Mesodermal cell (in vitro differentiated cells): ENCODE data around the gene ACAD11.
A peak's percentile ranks its signal among the peaks of the same experiment; 100 is the strongest.
"Not testable (repeated sequence)": the region's sequence is repeated elsewhere in the genome, so short reads cannot be mapped to it uniquely, and the experiment has no call there.

Source experiments
- H3K27ac ChIP-seq: 2 replicates; pipeline ENCODE4 v1.7.0; 2013; ENCODE audit warnings: mild to moderate bottlenecking, low read depth, low read length, moderate library complexity; ENCODE audit not compliant: severe bottlenecking
- H3K36me3 ChIP-seq: 2 replicates; pipeline ENCODE4 v1.7.1; 2013; ENCODE audit warnings: mild to moderate bottlenecking, low read length, moderate library complexity; ENCODE audit not compliant: control insufficient read depth, insufficient read depth
- H3K4me1 ChIP-seq: one replicate; pipeline ENCODE4 v1.7.1; 2013; ENCODE audit warnings: mild to moderate bottlenecking, low read length; ENCODE audit not compliant: insufficient read depth, control insufficient read depth, poor library complexity, severe bottlenecking
- H3K4me3 ChIP-seq: 2 replicates; pipeline ENCODE4 v1.7.0; 2013; ENCODE audit warnings: low read length, control low read depth, mild to moderate bottlenecking; ENCODE audit not compliant: insufficient read depth, poor library complexity, severe bottlenecking; ENCODE audit errors: extremely low read depth
- H3K9me3 ChIP-seq: 2 replicates; pipeline ENCODE4 v1.7.1; 2013; ENCODE audit warnings: mild to moderate bottlenecking, low read length, moderate library complexity; ENCODE audit not compliant: control insufficient read depth
- WGBS, 2 experiments: methylation state at CpG; one replicate each; pipeline ENCODE4 v1.1.5; 2013; ENCODE audit warnings: missing lambda C conversion rate in 2 of 2; ENCODE audit not compliant: insufficient coverage in 2 of 2; 5-methylcytosine and 5-hydroxymethylcytosine counted together

The ACAD11 gene

DNA sequence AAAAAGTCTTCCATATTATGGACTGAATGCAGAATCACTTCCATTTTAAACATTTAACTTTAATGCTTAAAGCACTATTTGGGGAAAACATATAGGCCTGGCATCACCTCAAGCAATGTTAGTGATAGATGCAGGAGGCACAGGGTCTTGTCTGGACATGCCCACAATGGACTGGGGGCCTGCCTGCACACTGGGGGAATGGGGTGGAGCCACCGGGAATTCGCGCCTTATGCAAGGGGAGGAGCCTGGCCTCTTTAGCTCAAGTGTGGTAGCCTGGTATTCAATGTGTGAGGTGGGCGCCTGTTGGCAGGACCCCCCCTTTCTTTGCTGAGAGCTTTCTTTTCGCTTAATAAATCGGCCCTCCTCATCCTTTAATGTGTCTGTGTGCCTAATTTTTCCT is 32.7 kb downstream of the ACAD11 start:
- no peak overlapping the region for H3K4me3 ChIP-seq
- no peaks in the 10 kb centered on the region for H3K9me3 ChIP-seq
- H3K4me1 ChIP-seq: no peaks in the 10 kb centered on the region
- H3K36me3 ChIP-seq: peaks cover 14% of the 10 kb centered on the region
- H3K27ac ChIP-seq: no peak overlapping the region
- 100% methylated on average over 2 to 5 of the region's 6 CpGs for WGBS, 2 experiments

DNA sequence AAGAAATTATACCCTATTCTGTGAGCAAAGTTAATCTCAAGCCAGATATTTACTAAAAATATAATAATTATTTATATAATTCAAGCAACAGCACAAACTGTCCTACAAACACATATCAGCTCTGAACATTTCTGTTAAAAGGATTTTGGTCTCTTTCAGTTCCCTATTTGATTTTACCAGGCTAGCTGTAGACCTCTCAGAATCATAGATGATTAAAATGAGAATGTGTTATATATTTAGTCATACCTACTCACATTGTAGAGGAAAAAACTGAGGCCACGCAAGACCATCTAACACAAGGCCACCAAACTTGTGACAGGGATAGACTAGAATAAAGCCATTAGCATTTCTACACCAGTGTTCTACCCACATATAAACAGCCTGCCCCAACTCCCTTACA is 34.0 kb downstream of the ACAD11 start:
- WGBS, 2 experiments: no CpG with 5 or more reads among the region's 1 CpG
- Histone ChIP-seq H3K9me3 (no peaks in the 10 kb centered on the region), H3K27ac (no peak overlapping the region), H3K36me3 (peaks cover 14% of the 10 kb centered on the region), H3K4me3 (no peak overlapping the region), H3K4me1 (peaks cover 3% of the 10 kb centered on the region)

DNA sequence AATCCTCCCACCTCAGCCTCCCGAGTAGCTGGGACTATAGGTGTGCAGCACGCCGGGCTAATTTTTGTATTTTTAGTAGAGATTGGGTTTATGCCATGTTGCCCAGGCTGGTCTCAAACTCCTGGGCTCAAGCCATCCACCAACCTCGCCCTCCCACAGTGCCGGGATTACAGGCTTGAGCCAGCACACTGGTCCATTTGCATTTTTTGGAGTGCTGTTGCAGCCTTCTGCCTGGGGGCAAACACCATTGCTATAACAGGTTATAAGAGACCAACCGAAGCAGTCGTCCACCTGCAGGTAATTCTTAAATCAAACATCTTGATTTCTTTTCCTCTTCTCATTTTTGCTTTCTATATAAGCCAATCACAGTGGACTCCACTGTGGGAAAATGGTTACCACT is 34.8 kb downstream of the ACAD11 start:
- no peak overlapping the region for H3K4me3 ChIP-seq
- H3K9me3 ChIP-seq: no peaks in the 10 kb centered on the region
- WGBS, 2 experiments: 97 to 100% methylated on average over 2 to 4 of the region's 7 CpGs
- peaks cover 14% of the 10 kb centered on the region for H3K36me3 ChIP-seq
- peaks cover 9% of the 10 kb centered on the region for H3K4me1 ChIP-seq
- H3K27ac ChIP-seq: no peak overlapping the region

DNA sequence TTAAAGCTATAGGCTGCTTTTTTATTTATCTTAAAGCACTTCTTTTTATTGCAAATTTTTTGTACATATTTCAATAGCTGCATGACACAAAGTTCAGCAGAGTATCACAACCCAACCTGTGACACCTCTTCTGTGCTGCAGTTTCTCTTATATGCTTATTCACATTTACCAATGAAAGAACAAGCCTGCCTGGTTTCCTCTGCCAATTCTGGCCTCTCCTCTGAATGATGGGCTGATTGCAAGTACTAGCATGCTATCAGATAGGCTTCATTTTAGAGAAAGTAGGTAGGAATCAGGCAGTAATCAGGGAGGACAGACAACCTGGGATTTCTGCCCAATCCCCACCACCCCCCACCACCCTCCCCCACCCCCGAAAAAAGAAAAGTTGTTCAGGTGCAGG is 36.0 kb downstream of the ACAD11 start:
- H3K9me3 ChIP-seq: no peaks in the 10 kb centered on the region
- peaks cover 14% of the 10 kb centered on the region for H3K36me3 ChIP-seq
- no peak overlapping the region for H3K27ac ChIP-seq
- peaks cover 12% of the 10 kb centered on the region for H3K4me1 ChIP-seq
- WGBS, 2 experiments: no CpG with 5 or more reads among the region's 1 CpG
- no peak overlapping the region for H3K4me3 ChIP-seq

DNA sequence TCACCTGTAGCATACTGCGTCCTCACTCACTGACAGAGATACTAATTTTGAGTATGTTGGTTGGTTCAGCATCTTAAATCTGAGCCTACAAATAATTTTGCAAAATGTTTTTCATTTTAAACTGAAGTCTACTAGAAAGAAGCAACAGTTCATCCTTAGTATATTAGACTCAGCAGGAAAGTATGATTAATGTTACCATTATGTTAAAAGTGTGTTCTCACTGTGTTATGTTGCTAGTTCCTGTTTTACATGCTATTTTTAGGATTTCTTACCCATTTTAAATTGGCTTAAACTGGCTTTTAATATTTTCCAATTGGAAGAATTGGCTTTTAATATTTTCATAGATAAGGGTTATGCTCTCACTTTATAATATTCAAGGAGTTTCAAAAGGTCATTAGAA is 36.8 kb downstream of the ACAD11 start:
- Histone ChIP-seq H3K27ac (no peak overlapping the region), H3K4me3 (no peak overlapping the region), H3K4me1 (peaks cover 12% of the 10 kb centered on the region), H3K9me3 (no peaks in the 10 kb centered on the region), H3K36me3 (peaks cover 14% of the 10 kb centered on the region)
- WGBS, 2 experiments: no CpG with 5 or more reads among the region's 1 CpG

DNA sequence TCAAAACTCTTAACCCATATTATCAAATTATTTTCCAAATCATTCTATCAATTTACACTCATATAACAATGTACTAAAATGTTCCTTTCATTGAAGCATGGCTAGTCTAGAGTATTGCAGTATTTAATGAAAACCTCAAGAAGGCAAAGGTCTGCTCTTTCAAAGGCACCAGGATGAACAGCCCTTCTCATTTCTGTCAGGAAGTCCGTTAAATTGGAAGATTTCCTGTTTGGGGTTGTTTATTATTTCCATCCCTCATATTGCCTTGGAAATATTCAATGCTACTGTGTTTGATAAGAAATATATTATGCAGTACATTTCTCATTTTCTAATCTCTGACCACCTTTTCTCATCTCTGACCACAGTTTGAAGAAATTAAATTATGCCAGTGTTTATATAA is 37.5 kb downstream of the ACAD11 start:
- no CpG with 5 or more reads among the region's 1 CpG for WGBS, 2 experiments
- no peak overlapping the region for H3K27ac ChIP-seq
- no peaks in the 10 kb centered on the region for H3K9me3 ChIP-seq
- H3K36me3 ChIP-seq: peaks cover 8% of the 10 kb centered on the region
- no peak overlapping the region for H3K4me3 ChIP-seq
- H3K4me1 ChIP-seq: peaks cover 12% of the 10 kb centered on the region

DNA sequence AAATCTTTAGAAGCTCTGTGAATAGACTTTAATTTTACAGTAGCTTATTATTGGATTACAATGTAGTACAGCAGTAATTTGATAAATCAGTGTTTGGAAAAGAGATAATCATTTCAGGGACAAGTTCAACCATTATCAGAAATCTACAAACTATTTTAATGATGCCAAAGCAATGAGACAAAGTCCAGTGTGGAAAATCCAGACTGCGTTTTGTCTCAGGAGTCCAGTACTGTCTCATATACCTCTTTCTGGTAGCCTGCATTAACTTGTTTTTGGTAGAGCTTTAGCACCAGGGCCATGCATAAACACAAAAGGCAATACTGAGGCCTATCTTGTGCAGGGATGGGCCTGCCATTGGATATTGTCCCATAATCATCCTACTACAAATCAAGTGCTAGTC is 42.8 kb downstream of the ACAD11 start:
- H3K4me1 ChIP-seq: peaks cover 12% of the 10 kb centered on the region
- no peak overlapping the region for H3K27ac ChIP-seq
- H3K4me3 ChIP-seq: no peak overlapping the region
- no peaks in the 10 kb centered on the region for H3K9me3 ChIP-seq
- 83 to 100% methylated on average over 1 of the region's 1 CpG for WGBS, 2 experiments
- no peaks in the 10 kb centered on the region for H3K36me3 ChIP-seq

DNA sequence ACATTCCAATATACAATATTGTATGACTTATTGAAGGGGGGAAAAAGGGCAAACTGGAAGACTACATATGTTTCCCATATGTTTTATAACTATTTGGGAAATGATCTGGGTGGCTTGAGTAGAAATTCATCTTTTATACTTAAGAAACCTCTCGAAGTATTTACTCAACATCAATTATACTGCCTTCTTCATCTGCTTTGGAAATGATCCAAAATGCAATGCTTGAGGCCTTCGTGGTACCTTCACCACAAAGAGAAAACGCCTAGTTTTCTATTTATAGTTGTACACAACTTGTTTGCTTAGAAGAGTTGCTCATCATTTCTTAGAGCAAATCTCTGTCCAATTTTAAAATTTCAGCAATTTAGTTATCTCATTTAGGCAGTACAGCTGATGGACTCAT is 43.7 kb downstream of the ACAD11 start:
- H3K36me3 ChIP-seq: no peaks in the 10 kb centered on the region
- no peaks in the 10 kb centered on the region for H3K9me3 ChIP-seq
- no peak overlapping the region for H3K4me3 ChIP-seq
- 67% methylated on average over 1 of the region's 3 CpGs; no CpG with 5 or more reads in 1 of the 2 experiments for WGBS, 2 experiments
- peaks cover 9% of the 10 kb centered on the region for H3K4me1 ChIP-seq
- no peak overlapping the region for H3K27ac ChIP-seq

DNA sequence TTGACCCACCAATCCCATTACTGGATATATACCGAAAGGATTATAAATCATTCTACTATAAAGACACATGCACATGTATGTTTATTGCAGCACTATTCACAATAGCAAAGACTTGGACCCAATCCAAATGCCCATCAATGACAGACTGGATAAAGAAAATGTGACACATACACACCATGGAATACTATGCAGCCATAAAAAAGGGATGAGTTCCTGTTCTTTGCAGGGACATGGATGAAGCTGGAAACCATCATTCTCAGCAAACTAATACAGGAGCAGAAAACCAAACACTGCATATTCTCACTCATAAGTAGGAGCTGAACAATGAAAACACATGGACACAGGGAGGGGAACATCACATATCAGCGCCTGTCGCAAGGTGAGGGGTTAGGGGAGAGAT is 44.3 kb downstream of the ACAD11 start:
- H3K4me3 ChIP-seq, H3K27ac ChIP-seq, H3K36me3 ChIP-seq, H3K4me1 ChIP-seq, H3K9me3 ChIP-seq: not testable (repeated sequence)
- WGBS, 2 experiments: 80% methylated on average over 2 of the region's 3 CpGs; no CpG with 5 or more reads in 1 of the 2 experiments

DNA sequence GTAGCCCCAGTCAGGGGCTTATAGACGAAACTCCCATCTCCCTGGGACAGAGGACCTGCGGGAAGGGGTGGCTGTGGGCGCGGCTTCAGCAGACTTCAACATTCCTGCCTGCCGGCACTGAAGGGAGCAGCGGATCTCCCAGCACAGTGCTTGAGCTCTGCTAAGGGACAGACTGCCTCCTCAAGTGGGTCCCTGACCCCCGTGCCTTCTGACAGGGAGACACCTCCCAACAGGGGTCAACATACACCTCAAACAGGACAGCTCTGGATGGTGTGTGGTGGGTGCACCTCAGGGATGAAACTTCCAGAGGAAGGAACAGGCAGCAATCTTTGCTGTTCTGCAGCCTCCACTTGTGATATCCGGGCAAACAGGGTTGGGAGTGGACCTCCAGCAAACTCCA is 53.0 kb downstream of the ACAD11 start:
- not testable (repeated sequence) for H3K36me3 ChIP-seq
- 85 to 100% methylated on average over 1 to 7 of the region's 8 CpGs for WGBS, 2 experiments

DNA sequence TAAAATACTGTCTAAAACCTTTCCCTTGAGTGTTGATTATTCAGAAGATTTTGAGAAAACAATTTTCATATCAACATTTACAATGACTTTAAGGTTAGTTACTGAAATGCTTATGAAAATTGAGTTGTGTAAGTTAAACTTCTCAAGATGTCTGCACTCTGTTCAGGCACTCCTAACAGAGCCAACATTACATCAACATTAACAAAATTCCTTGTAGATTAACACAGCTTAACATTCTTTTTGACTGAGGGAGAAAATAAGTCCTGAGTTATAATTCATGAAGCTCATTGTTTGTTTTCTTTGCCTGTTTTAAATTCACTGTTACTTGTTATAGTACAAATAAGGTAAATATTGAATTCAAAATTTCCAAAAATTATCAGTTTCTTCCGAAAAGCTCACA is 53.5 kb downstream of the ACAD11 start:
- Histone ChIP-seq H3K27ac (peak overlapping the region; percentile 51), H3K36me3 (peaks cover 4% of the 10 kb centered on the region), H3K4me3 (no peak overlapping the region), H3K9me3 (no peaks in the 10 kb centered on the region), H3K4me1 (peaks cover 10% of the 10 kb centered on the region)
- WGBS, 2 experiments: no CpG with 5 or more reads among the region's 1 CpG

More for the DNA sequence above, 53.0 kb downstream of the ACAD11 start:
- H3K4me1 ChIP-seq, H3K9me3 ChIP-seq, H3K4me3 ChIP-seq: not testable (repeated sequence)
- H3K27ac ChIP-seq: peak overlapping the region; percentile 24
